ENCODE measurements around the gene IPO11. TPM values are rescaled to one million over a fixed set of nuclear protein-coding genes. Genes with fewer than 3 reads are reported as not detected.
"Not testable (repeated sequence)": the region's sequence is repeated elsewhere in the genome, so short reads cannot be mapped to it uniquely, and the experiment has no call there.

The IPO11 gene
- total RNA-seq, 1 donor from 2014 or later, result 79.0 TPM

DNA sequence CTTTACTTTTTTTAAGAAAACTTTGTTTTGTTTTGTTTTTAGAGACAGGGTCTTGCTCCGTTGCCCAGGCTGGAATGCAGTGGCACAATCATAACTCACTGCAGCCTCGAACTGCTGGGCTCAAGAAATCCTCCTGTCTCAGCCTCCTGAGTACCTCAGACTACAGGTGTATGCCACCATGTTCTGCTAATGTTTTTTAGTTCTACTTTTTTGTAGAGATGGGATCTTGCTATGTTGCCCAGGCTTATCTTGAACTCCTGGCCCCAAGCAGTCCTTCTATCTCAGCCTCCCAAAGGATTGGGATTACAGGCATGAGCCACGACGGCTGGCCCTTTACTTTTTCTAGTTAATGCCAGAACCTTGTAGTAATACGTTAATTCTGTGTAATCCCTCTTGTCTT, 36.0 kb downstream of the IPO11 start:
- no peak for DNase-seq (ENCODE audit: low read depth, low spot score)

GRCh38 chr5:62450259-62450658, 37.7 kb downstream of the IPO11 start:
- no peak for DNase-seq (ENCODE audit: low read depth, low spot score)

DNA sequence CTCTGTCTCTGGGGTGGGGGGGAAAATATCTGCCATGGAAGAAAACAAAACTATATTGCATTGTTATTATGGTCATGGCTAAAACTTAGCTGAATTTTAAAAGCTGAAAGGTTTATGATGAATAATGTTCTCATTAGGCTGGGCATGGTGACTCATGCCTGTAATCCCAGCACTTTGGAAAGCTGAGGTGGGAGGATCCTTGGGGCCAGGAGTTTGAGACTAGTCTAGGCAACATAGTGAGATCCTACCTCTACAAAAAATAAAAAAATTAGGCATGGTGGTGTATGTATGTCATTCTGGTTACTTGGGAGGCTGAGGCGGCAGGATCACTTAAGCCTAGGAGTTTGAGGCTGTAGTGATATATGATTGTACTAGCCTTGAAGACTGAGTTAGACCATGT, 44.5 kb downstream of the IPO11 start:
- DNase-seq (ENCODE audit: low read depth, low spot score), result no peak

- peak; percentile 17 for DNase-seq (ENCODE audit: low read depth, low spot score)
These were observed 48.0 kb downstream of the IPO11 start for GRCh38 chr5:62460578-62460983.

DNA sequence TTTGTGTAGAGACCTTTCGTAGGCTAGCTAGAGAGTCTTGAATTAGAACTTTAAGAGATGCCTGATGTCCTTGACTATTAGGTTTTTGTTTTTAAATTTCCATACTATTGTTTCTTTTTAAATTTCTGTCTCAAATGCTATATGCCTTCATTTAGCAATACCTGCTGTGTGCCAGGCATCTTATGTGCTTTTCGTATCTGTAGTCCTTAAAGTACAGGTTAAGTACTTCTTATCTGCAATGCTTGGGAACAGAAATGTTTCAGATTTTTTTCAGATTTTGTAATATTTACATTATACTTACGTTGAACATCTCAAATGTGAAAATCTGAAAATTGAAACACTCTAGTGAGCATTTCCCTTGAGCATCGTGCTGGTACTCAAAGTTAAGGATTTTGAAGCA, 49.0 kb downstream of the IPO11 start:
- DNase-seq (ENCODE audit: low read depth, low spot score), result no peak

GRCh38 chr5:62465985-62466925, 53.7 kb downstream of the IPO11 start:
- no peak for DNase-seq (ENCODE audit: low read depth, low spot score)

DNA sequence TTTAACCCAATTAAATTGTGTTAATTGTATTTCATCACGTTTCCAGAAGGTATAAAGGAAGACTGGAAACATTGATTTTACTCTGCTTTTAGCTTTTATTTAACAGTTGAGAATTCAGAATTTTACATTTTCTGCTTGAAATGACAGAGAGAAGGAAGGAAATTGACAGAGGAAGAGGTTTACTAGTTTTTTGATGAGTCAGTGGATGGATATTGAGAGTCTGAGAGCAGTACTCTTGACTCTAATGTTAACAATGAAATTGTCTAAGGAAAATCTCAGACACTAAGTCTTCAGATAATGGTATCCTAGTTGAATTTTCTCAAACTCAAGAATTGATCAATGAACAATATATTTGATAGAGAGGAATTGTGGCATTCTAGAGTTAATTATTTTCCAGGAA, 60.6 kb downstream of the IPO11 start:
- no peak for DNase-seq (ENCODE audit: low read depth, low spot score)

DNA sequence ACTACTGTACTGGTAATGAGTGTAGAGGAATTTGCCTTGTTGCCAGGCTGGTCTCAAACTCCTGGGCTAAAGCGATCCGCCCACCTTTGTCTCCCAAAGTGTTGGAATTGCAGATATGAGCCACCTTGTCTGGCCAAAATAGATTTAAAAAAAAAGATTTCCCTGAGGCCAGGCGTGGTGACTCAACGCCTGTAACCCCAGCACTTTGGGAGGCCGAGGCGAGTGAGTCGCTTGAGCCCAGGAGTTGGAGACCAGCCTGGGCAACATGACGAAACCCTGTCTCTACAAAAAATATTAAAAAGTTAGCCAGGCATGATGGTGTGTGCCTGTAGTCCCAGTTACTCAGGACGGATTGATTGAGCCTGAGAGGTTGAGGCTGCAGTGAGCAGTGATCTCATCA, 62.5 kb downstream of the IPO11 start:
- no peak for DNase-seq (ENCODE audit: low read depth, low spot score)

- DNase-seq (ENCODE audit: low read depth, low spot score), result no peak
These were observed 65.2 kb downstream of the IPO11 start for GRCh38 chr5:62477801-62478200.

DNA sequence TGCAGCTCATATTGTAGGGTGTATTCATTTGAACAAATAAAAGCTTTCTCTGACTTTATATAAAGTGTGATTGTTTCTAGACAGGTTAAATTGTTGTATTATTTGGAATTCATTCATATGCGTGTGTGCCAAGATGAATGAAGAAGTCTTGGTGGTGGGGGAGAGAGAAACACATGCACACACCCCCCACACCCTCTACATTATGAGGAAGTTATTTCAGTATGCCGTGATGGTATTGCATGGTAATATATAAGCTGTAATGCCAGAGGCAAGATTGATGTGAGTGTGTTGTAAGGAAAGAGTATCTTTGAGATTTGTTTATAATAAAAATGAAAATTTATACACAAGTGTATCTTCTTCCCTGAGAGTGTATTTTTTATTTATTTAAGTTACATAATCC, 71.0 kb downstream of the IPO11 start:
- DNase-seq (ENCODE audit: low read depth, low spot score), result no peak

DNA sequence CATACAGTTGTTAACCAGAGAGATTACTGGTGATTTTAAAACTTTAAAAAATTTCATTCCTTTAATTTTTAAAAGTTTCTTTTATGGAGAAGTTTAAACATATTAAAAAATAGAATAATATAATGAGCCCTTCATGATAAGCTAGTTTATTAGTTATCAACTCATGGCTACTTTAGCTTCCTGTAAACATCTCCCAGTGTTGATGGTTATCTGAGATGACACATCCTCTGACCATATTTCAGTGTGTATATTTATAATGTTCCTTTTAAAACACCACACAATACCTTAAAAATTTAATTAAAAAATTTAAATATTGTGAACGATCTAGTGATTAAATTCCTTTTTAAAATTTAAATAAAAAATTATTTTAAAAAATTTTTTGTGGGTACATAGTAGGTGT, 74.1 kb downstream of the IPO11 start:
- no peak for DNase-seq (ENCODE audit: low read depth, low spot score)

GRCh38 chr5:62488531-62488930, 76.0 kb downstream of the IPO11 start:
- DNase-seq (ENCODE audit: low read depth, low spot score), result no peak

- DNase-seq (ENCODE audit: low read depth, low spot score), result no peak
These were observed 76.9 kb downstream of the IPO11 start for GRCh38 chr5:62489471-62489870.

DNA sequence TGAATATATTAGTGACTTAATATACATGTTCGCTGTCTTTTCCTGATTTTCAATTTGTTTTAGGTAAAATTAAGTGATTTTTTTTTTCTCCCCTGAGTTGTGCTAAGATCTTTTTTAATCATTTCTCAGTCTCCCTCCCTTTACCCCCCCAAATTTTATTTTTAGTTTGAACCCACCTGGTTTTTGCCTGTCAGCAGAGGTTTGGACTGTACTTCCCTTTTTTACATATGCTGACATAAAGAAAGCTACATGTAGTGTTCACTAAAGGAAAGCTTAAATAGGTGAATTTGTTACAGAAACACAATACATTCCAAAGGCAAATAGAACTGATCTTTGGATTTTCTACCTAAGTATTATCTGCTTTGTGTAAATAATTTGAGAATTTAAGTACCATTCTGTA, 82.2 kb downstream of the IPO11 start:
- DNase-seq (ENCODE audit: low read depth, low spot score), result no peak

DNA sequence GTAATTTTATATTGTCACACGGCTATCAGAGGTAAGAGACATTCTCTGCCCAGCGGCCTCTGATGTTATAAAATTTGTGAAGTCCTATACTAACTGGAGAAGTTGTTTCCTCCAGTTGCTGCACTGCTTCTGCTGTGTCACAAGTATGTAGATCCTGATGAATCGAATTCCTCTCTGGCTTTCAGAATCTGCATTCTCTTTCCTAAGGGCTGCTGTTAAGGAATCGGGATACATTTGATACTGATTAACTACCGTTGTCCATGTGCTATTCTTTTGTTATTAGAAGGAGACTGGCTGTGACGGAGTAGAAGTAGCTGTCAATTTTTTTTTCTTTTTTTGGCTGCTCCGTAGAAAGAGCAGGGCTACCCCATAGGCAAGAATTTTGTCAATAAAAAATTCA, 84.3 kb downstream of the IPO11 start:
- DNase-seq (ENCODE audit: low read depth, low spot score), result no peak

GRCh38 chr5:62498961-62499360, 86.4 kb downstream of the IPO11 start:
- no peak for DNase-seq (ENCODE audit: low read depth, low spot score)

- DNase-seq (ENCODE audit: low read depth, low spot score), result no peak
These were observed 87.2 kb downstream of the IPO11 start for GRCh38 chr5:62499756-62500155.

GRCh38 chr5:62502456-62503101, 90.0 kb downstream of the IPO11 start:
- no peak for DNase-seq (ENCODE audit: low read depth, low spot score)

- no peak for DNase-seq (ENCODE audit: low read depth, low spot score)
These were observed 91.6 kb downstream of the IPO11 start for GRCh38 chr5:62504129-62504528.

DNA sequence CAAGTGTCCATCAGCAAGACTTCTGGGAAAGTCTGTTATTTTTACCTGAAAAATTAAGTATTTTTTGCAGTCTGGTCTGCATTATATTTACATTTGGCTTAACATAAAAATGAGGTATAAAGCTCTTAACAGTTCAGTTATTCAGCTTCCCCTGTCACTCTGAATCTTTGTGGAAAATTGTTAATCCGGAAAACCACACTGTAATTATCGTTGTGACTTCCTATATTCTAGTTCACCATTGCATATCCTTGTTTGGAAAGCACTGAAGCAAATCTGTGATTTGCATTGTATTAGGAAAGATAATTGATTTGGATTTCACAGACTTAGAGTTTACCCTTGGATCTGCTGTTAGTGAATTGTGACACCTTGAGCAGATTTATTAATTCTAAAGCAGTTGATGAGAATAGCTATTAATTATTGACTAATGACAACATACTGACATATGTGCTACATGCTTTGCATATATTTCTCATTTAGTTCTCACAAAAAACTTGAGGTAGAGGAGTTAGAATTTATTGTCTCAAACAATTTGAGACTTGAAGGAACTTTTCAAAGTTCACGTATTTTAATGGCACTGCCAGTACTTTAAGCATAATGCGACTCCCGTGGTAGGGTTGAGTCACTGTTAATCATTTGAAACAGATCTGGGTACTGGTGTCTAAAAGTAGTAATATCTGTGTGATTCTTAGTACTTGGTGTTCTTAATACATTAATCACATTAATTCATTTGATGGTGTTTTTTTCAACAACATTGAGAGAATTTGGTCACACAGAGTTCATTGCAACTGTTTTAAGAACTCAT, 94.3 kb downstream of the IPO11 start:
- DNase-seq (ENCODE audit: low read depth, low spot score), result no peak

DNA sequence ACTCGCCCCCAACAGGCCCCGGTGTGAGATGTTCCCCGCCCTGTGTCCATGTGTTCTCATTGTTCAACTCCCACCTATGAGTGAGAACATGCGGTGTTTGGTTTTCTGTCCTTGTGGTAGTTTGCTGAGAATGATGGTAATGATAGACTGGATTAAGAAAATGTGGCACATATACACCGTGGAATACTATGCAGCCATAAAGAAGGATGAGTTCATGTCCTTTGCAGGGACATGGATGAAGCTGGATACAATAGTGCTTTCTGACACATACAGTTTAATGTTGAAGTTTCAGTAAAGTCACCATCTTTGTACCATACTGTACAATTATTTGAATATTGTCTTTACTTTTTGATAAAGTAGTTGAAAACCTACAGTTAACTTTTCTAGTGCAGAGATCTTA, 96.2 kb downstream of the IPO11 start:
- not testable (repeated sequence) for DNase-seq (ENCODE audit: low read depth, low spot score)

GRCh38 chr5:62509806-62510205, 97.2 kb downstream of the IPO11 start:
- DNase-seq (ENCODE audit: low read depth, low spot score), result no peak
